Measurements from ENCODE around the gene ITGB2.

The ITGB2 gene

DNA sequence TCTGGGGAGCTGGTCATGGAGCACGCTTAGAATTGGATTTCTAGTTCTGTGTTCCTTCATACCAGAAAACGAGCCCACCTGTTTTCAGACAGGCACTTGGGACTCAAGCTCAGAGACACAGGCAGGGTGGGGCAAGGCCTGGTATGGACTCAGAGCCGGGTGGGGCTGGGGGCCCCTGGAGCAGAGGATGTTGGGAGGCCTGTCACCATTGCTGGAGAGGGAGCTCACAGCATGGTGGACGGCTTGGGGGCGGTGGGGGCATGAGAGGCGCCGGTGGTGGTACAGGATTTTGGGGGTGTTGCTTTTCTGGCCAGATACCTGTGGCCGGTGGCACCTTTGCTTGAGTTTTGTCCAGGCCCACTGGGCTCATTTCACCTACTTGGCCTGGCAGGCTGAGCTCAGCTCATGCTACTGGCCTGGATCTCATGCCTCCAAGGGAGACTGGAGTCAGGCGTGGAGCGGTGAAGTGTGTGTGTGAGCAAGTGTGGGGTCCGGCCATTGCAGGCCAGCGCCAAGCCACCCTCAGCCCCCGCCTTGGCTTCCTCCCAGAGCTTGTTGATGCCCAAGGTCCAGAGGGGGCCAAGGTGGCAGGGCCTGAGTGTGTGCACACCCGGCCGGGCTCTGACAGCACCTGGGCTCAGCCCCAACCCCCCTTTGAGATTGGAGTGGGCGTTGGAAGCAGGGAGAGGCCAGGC lies 27.9 kb upstream of the ITGB2 start:
- H3K4me1 ChIP-seq (ENCODE audit: insufficient read depth, low read length, poor library complexity, severe bottlenecking): no peaks in the 10 kb centered on the region
- no peaks in the 10 kb centered on the region for H3K27me3 ChIP-seq (ENCODE audit: insufficient read depth, low read length, poor library complexity, severe bottlenecking)
- H2AFZ ChIP-seq (ENCODE audit: low read length): no peak overlapping the region
- no peaks in the 10 kb centered on the region for H3K9me2 ChIP-seq (replicated peaks; ENCODE audit: low read depth, low read length)
- no peak overlapping the region for H3K4me2 ChIP-seq (ENCODE audit: low read depth, low read length, poor library complexity, severe bottlenecking)
- peaks cover 15% of the 10 kb centered on the region; the same call in 1 of the 2 replicates for H3K36me3 ChIP-seq (ENCODE audit: insufficient read depth, low read length)
- H3F3A ChIP-seq (ENCODE audit: low read depth): no peaks in the 10 kb centered on the region
- no peak overlapping the region for H3K4me3 ChIP-seq (ENCODE audit: low read length, poor library complexity, severe bottlenecking)
- TF ChIP-seq, protein P1, sequence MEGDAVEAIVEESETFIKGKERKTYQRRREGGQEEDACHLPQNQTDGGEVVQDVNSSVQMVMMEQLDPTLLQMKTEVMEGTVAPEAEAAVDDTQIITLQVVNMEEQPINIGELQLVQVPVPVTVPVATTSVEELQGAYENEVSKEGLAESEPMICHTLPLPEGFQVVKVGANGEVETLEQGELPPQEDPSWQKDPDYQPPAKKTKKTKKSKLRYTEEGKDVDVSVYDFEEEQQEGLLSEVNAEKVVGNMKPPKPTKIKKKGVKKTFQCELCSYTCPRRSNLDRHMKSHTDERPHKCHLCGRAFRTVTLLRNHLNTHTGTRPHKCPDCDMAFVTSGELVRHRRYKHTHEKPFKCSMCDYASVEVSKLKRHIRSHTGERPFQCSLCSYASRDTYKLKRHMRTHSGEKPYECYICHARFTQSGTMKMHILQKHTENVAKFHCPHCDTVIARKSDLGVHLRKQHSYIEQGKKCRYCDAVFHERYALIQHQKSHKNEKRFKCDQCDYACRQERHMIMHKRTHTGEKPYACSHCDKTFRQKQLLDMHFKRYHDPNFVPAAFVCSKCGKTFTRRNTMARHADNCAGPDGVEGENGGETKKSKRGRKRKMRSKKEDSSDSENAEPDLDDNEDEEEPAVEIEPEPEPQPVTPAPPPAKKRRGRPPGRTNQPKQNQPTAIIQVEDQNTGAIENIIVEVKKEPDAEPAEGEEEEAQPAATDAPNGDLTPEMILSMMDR (conservative IDR thresholded peaks at IDR 0.05; ENCODE audit: low read length): no peak
- no peak for TF ChIP-seq EZH2phosphoT487 (IDR thresholded peaks at IDR 0.05; ENCODE audit: borderline replicate concordance)
- peaks cover 25% of the 10 kb centered on the region for H4K20me1 ChIP-seq (ENCODE audit: insufficient read depth, low read length, poor library complexity, severe bottlenecking)
- no peaks in the 10 kb centered on the region for H3K9me3 ChIP-seq (ENCODE audit: insufficient read depth, low read depth, low read length)
- H3K9ac ChIP-seq (ENCODE audit: low read depth, low read length, poor library complexity, severe bottlenecking): no peak overlapping the region
- H3K79me2 ChIP-seq (ENCODE audit: insufficient read depth, low read length): peaks cover 80% of the 10 kb centered on the region; the same call in 1 of the 2 replicates

GRCh38 chr21:44947930-44948331 lies 27.2 kb upstream of the ITGB2 start:
- no peaks in the 10 kb centered on the region for H3K27me3 ChIP-seq (ENCODE audit: insufficient read depth, low read length, poor library complexity, severe bottlenecking)
- H3K9me3 ChIP-seq (ENCODE audit: insufficient read depth, low read depth, low read length): no peaks in the 10 kb centered on the region
- H3K9ac ChIP-seq (ENCODE audit: low read depth, low read length, poor library complexity, severe bottlenecking): no peak overlapping the region
- peaks cover 25% of the 10 kb centered on the region for H4K20me1 ChIP-seq (ENCODE audit: insufficient read depth, low read length, poor library complexity, severe bottlenecking)
- H3K4me3 ChIP-seq (ENCODE audit: low read length, poor library complexity, severe bottlenecking): no peak overlapping the region
- peaks cover 15% of the 10 kb centered on the region; the same call in 1 of the 2 replicates for H3K36me3 ChIP-seq (ENCODE audit: insufficient read depth, low read length)
- peaks cover 1% of the 10 kb centered on the region for H3K4me1 ChIP-seq (ENCODE audit: insufficient read depth, low read length, poor library complexity, severe bottlenecking)
- H3K4me2 ChIP-seq (ENCODE audit: low read depth, low read length, poor library complexity, severe bottlenecking): no peak overlapping the region
- H2AFZ ChIP-seq (ENCODE audit: low read length): no peak overlapping the region
- H3F3A ChIP-seq (ENCODE audit: low read depth): no peaks in the 10 kb centered on the region
- no peaks in the 10 kb centered on the region for H3K9me2 ChIP-seq (replicated peaks; ENCODE audit: low read depth, low read length)
- H3K79me2 ChIP-seq (ENCODE audit: insufficient read depth, low read length): peaks cover 80% of the 10 kb centered on the region
- TF ChIP-seq EZH2phosphoT487 (IDR thresholded peaks at IDR 0.05; ENCODE audit: borderline replicate concordance): no peak
- TF ChIP-seq, protein P1 (conservative IDR thresholded peaks at IDR 0.05; ENCODE audit: low read length): no peak

GRCh38 chr21:44947111-44947929 lies 26.6 kb upstream of the ITGB2 start:
- H3F3A ChIP-seq (ENCODE audit: low read depth): no peaks in the 10 kb centered on the region
- H3K27me3 ChIP-seq (ENCODE audit: insufficient read depth, low read length, poor library complexity, severe bottlenecking): no peaks in the 10 kb centered on the region
- H3K4me3 ChIP-seq (ENCODE audit: low read length, poor library complexity, severe bottlenecking): no peak overlapping the region
- peaks cover 15% of the 10 kb centered on the region; the same call in 1 of the 2 replicates for H3K36me3 ChIP-seq (ENCODE audit: insufficient read depth, low read length)
- H3K9me2 ChIP-seq (replicated peaks; ENCODE audit: low read depth, low read length): no peaks in the 10 kb centered on the region
- H3K9ac ChIP-seq (ENCODE audit: low read depth, low read length, poor library complexity, severe bottlenecking): no peak overlapping the region
- peaks cover 8% of the 10 kb centered on the region for H3K4me1 ChIP-seq (ENCODE audit: insufficient read depth, low read length, poor library complexity, severe bottlenecking)
- no peak overlapping the region for H2AFZ ChIP-seq (ENCODE audit: low read length)
- peaks cover 29% of the 10 kb centered on the region for H4K20me1 ChIP-seq (ENCODE audit: insufficient read depth, low read length, poor library complexity, severe bottlenecking)
- no peaks in the 10 kb centered on the region for H3K9me3 ChIP-seq (ENCODE audit: insufficient read depth, low read depth, low read length)
- H3K4me2 ChIP-seq (ENCODE audit: low read depth, low read length, poor library complexity, severe bottlenecking): no peak overlapping the region
- H3K79me2 ChIP-seq (ENCODE audit: insufficient read depth, low read length): peaks cover 80% of the 10 kb centered on the region
- TF ChIP-seq, protein P1 (conservative IDR thresholded peaks at IDR 0.05; ENCODE audit: low read length): no peak
- no peak for TF ChIP-seq EZH2phosphoT487 (IDR thresholded peaks at IDR 0.05; ENCODE audit: borderline replicate concordance)

Measured in Loucy (cell line).